ENCODE measurements around the gene PRKN.

The PRKN gene

GRCh38 chr6:162709431-162709830, 18.1 kb downstream of the PRKN start:
- in situ Hi-C loops (cut with MboI; ENCODE audit: low sequenced_read_pairs, unreplicated experiment), result no loop called here
- no peak for DNase-seq (ENCODE audit: low spot score)
- no peak for TF ChIP-seq CTCF (IDR thresholded peaks at IDR 0.05; ENCODE audit: borderline replicate concordance, control extremely low read depth, extremely low read depth, insufficient read depth, missing control alignments)

- in situ Hi-C loops (cut with MboI; ENCODE audit: low sequenced_read_pairs, unreplicated experiment), result no loop called here
- TF ChIP-seq CTCF (IDR thresholded peaks at IDR 0.05; ENCODE audit: borderline replicate concordance, control extremely low read depth, extremely low read depth, insufficient read depth, missing control alignments), result no peak
- no peak for DNase-seq (ENCODE audit: low spot score)
Observed at GRCh38 chr6:162708971-162709370, 18.6 kb downstream of the PRKN start.

- in situ Hi-C loops (cut with MboI; ENCODE audit: low sequenced_read_pairs, unreplicated experiment), result no loop called here
- no peak for DNase-seq (ENCODE audit: low spot score)
- no peak for TF ChIP-seq CTCF (IDR thresholded peaks at IDR 0.05; ENCODE audit: borderline replicate concordance, control extremely low read depth, extremely low read depth, insufficient read depth, missing control alignments)
Observed at GRCh38 chr6:162706232-162706631, 21.3 kb downstream of the PRKN start.

GRCh38 chr6:162705736-162706135, 21.8 kb downstream of the PRKN start:
- DNase-seq (ENCODE audit: low spot score), result no peak
- no peak for TF ChIP-seq CTCF (IDR thresholded peaks at IDR 0.05; ENCODE audit: borderline replicate concordance, control extremely low read depth, extremely low read depth, insufficient read depth, missing control alignments)
- in situ Hi-C loops (cut with MboI; ENCODE audit: low sequenced_read_pairs, unreplicated experiment), result no loop called here

GRCh38 chr6:162704001-162704400, 23.6 kb downstream of the PRKN start:
- no peak for TF ChIP-seq CTCF (IDR thresholded peaks at IDR 0.05; ENCODE audit: borderline replicate concordance, control extremely low read depth, extremely low read depth, insufficient read depth, missing control alignments)
- no peak for DNase-seq (ENCODE audit: low spot score)
- in situ Hi-C loops (cut with MboI; ENCODE audit: low sequenced_read_pairs, unreplicated experiment), result no loop called here

- in situ Hi-C loops (cut with MboI; ENCODE audit: low sequenced_read_pairs, unreplicated experiment), result no loop called here
- no peak for TF ChIP-seq CTCF (IDR thresholded peaks at IDR 0.05; ENCODE audit: borderline replicate concordance, control extremely low read depth, extremely low read depth, insufficient read depth, missing control alignments)
- DNase-seq (ENCODE audit: low spot score), result no peak
Observed at GRCh38 chr6:162702446-162702845, 25.1 kb downstream of the PRKN start.

GRCh38 chr6:162701551-162701950, 26.0 kb downstream of the PRKN start:
- TF ChIP-seq CTCF (IDR thresholded peaks at IDR 0.05; ENCODE audit: borderline replicate concordance, control extremely low read depth, extremely low read depth, insufficient read depth, missing control alignments), result no peak
- no peak for DNase-seq (ENCODE audit: low spot score)
- in situ Hi-C loops (cut with MboI; ENCODE audit: low sequenced_read_pairs, unreplicated experiment), result no loop called here

Measured in GM13976 (cell line).